Stimulated activated CD8-positive, alpha-beta memory T cell treated with anti-CD3 and anti-CD28 coated beads, Interleukin-7, amount 100 ng/mL, for 1 hour (primary cell): Measurements from ENCODE around the gene NBEA.
"Not testable (repeated sequence)": the region's sequence is repeated elsewhere in the genome, so short reads cannot be mapped to it uniquely, and the experiment has no call there.

Experiments
- DNase-seq, 2 donors: peaks; one replicate each; pipeline ENCODE4 v3.0.0-alpha.2; 2020; ENCODE audit warnings: low read depth in 2 of 2

NBEA gene

DNA sequence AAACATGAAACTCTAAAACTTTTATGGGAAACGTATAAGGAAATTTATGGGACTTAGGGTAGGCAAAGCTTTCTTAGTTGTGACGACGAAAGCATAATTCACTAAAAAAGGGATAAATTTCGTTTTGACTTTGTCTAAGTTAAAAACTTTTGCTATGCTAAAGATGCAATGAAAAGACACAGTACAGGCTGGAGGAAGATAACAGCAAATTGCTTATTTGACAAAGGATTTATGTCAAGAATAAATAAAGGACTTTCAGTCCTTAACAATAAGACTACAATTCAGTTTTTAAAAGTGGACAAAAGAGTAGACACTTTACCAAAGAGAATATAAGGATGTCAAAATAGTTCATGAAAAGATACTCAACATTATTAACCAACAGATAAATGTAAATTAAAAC lies 150.2 kb downstream of the NBEA start:
- DNase-seq: no peak

DNA sequence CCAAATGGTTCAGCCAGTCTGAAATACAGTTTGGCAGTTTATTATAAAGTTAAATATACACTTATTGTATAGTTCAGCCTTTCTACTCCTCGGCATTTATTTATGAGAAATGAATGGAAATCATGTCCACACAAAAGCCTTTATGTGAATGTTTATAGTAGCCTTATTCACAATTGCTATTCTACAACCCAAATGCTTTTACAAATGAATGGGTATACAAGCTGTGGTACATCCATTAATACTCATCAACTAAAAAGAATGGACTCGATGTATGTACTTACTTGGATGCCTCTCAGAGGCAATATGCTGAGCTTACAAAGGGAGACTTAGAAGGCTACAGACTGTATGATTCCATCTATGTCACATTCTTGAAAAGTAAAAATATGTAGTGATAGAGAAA lies 150.7 kb downstream of the NBEA start:
- no peak for DNase-seq

DNA sequence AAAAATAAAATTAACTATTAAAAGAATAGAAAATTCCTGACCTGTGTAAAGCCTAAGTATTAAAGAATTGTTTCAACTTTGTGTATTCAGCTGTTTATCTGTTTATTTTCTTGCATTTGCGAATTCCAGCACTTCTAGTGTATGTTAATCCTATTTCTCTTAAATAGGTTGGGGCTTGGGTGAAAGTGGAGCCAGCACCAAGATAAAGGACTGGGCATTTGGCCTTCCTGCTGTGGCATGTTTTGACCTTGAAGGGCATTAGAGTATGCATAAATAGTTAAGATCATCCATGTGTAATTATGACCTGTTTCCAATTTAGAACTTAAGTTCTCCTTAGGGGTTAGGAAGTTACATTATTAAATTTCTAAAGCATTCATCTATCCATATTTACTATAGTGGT lies 151.3 kb downstream of the NBEA start:
- no peak for DNase-seq

DNA sequence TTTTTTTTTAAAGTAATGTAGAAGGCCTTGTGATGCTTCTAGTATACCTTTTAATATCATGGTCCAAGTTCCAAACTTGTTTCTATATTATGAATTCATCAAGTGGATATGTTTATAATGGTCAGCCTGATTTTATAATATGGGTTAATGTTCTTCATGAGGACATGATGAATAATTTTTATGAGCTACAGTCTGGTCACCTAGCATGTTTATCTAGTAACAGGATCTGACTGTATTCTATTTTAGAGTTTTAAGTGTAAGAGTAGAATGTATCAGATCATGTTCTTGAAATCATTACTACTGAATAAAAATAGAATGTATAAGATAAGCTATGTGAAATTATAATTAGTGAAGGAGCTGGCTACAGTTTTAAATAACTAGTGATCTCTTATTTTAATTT lies 164.7 kb downstream of the NBEA start:
- not testable (repeated sequence) for DNase-seq

DNA sequence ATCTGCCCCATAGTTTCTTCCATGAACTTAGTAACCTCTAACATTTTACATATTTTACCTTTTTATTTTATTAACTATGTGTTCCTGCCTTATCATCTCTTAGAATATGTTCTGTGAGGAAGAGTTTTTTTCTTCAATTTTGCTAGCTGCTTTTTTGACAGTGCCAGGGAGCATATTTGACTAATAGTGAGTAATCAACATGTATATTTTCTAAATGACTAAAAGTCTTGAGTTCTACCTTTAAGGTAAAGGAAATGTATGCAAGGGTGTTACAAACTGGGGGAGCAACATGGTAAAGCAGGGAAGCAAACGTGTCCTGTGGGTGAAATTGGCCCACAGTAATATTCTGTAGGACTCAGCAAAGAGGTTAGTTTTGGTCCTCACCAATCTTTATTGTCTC lies 165.5 kb downstream of the NBEA start:
- DNase-seq: no peak

DNA sequence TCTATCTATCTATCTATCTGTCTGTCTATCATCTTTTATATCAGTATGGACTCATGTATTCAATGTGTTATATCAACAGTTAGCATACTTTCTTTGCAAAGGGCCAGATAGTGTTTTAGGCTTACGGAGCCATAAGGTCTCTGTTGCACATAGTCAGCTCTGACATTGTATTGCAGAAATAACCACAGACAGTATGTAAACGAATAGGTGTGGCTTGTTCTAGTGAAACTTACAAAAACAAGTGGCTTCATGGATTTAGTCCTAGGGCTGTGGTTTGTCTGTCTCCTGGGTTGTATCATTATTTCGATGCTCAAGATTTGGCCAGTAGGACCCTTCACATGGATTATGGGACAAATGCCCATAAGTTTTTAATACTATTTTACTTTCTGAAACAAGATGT lies 171.5 kb downstream of the NBEA start:
- DNase-seq: not testable (repeated sequence)

DNA sequence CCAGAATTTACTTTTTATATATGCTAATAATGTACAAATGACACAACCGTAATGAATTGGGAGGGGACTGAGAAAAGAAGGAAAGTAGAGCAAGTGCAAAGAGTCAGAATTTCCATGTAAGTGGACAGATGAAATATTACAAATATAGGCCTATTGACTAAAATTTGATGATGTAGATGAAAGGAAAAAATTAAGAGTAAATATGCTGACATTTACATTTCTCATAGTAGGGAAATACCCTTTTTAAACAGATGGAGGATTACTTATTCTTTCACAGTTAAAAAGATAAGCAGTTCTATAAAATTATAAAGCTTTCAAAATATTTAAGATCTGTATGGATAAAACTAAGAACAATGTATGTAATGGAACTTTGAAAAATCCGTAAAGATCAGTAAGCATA lies 185.4 kb downstream of the NBEA start:
- DNase-seq: no peak

DNA sequence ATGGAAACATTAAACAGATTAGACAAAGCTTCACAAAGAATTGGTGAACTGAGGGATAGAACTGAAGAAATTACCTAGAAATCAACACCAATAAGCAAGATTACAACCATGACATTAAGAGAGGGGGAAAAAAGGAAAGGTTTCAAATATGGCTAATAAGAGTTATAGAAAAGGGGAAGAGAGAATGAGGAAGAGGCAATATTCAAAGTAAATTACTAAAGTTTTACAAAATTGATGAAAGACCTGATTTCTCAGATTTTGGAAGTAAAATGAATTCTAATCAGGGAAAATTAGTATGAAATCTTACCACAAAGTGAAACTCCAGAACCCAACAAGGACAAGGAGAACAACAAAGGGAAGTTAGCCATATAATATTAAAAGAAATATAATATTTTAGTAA lies 187.4 kb downstream of the NBEA start:
- DNase-seq: no peak

DNA sequence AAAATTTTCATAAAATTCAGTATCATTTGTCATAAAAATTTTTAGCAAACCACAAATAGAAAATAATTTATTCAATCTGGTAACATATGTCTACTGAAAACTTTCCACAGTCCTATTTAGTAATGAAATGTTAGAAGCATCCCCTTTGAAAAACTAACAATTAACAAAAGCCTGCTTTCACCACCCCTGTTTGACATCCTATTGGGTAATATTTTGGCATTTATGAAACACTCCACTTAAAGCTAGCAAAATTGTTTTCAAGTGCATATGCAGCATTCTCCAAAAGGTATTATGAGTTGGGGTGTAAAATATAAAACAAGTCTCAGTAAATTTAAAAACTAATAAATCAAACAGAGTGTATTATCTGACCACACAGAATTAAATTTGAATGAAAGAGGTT lies 189.4 kb downstream of the NBEA start:
- DNase-seq: no peak

DNA sequence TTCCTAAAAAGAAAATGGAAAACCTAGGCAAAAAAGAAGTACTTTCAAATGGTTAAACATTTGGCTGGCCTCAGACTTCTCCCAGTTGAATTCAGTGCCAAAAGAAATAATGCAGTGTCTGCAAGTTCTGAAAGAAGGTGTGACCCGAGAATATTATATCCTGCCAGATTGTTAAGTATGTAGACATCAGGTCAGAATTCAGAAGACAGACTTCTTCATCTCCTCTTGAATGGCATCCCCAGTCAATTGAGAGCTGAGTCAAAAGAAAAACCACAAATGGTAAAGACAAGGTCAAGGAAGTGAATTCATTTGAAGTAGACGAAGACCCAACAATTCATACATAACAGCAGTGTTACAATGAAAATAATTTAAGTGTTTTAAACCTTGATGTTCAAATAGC lies 194.5 kb downstream of the NBEA start:
- no peak for DNase-seq

DNA sequence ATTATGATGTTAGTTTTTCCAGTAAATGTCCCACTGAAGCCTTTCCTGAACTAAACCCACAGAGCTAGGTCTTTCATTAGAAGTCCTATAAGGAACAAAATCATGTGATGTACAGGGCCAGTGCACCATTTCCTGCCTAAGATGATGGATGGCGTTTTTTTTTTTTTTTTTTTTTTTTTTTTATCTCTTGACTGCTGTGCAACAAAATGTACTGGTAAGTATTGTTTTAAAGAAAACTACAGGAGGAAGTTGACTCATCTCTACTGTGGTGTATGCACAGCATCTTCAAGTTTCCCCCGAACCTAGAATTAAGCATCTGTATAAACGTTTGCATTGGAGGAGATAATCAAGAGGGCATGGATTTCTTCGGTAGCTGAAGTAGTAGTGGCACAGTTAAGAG lies 197.5 kb downstream of the NBEA start:
- no peak for DNase-seq

DNA sequence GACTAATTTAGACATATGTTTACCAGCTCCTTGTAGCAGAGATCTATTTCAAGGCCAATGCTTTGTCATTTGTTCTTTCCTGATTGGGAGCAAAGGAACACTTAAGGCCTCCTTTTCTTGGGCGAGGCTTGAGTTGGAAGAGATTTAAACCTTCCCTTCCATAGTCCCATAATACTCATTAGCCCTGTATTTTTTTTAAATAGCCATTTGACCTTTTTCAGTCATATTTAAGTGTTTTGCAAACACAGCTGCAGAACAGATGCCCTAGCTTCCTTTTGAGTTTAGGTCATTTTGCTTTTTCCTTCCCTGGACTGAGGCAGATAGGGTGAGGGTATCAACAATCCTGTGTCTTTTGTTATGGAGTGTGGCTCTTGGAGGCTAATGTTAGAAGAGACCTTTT lies 198.3 kb downstream of the NBEA start:
- no peak for DNase-seq

DNA sequence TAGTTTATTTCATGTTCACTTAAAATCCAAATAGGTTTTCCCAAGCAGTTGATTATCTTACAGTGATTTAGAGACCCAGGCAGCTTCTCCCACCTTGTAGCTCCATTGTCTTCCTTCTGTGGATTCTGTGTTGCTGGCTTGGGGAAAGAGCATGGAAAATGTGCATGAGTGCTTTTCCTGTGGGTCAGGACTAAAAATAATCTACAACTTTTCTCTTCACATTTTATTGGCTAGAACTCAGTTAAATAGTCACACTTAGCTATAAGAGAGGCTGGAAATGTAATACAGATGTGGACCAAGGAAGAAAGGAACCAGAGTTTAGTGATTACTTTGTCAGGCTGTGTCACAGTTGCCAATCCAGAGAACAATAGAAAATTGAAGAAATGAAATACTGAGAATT lies 198.8 kb downstream of the NBEA start:
- no peak for DNase-seq

DNA sequence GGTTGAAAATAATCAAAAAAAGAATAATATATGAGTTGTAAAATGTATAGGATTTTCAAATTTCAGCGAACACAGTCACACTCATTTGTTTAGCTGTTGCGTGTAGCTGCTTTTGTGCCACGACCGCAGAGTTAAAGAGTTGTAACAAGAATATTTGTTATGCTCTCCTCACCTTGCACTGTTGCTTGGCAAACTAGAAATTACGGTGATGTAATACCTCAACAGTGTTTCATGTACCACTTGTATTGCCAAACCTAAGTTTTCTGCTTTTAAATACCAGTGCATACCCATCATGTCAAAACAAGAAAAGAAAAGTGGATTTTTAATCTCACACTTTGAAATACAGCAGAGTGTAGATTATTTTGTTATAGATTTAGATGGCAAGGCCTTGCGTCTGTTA lies 201.1 kb downstream of the NBEA start:
- DNase-seq: no peak

DNA sequence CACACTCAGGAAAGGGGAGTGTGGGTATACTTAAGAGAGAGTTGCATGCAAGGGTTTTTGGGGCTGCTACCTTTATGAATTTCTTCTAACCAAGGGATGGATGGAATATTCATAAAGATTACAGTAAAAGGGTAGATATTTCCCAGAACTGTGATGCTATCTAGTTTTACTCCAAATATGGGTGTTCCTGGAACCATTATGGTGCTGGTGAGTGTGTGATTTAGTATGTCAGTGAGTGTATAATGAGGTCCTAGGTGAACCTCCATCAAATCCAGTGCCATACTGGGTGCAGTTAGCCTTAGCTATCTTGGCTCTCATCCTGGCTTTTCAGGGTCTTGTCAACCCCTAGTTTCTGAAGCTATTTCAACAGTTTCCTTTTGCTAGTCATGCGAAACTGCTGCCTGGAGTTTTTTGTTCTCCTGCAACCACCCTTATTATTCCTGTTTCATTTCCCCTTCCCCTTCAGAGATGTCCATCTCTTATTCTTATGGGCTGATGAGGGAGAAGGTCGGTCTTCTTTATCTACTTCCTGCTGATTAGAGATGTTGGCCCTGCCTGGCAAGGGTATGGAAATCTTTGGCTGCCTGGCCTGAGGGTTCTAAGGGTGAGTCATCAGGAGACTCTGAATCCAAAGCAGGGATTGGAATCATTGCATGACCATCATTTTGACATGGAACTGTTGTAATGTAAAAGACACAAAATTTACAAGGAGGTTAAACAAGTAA lies 202.3 kb downstream of the NBEA start:
- DNase-seq: no peak

DNA sequence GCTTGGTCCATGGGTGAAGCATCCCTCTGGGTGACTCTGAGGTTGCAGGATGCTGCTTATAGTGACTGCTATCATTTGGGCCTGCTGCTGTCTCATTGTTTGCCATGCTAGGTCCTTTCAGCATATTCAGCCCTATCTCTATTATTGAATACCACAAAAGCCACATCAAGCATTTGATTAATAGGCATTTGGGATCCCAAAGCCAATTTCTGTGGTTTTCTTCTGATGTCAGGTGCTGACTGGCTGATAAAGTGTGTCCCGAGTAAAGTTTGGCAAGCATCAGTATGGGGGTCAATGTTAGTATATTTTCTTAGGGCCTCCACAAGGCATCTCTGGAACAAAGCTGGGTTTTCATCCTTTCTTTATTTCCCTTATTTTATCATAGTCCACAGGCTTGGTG lies 204.6 kb downstream of the NBEA start:
- DNase-seq: no peak

DNA sequence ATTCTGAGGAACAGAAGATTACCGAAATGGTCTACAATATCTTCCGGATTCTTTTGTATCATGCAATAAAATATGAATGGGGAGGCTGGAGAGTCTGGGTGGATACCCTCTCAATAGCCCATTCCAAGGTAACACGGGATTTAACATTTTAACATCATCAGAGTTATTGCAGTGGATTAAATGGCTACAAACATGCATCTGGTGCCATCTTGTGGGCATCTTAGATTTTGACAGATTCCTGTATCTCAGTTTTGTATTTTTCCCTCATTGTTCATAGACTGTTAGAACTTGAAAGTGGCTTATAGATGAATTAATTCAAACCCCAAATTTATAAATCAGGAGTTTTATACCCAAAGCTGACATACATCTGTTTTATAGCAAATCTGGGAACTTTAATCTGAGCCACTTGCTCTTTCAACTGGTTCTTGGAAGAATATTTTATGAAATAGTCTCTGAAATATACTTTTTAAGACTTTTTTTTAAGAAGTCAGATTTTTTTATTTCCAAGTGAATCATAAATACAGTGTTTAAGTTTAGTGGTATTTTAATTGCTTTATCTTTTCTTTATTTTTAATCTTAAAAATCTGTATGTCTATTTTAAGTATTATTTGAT lies 215.2 kb downstream of the NBEA start:
- DNase-seq: no peak

DNA sequence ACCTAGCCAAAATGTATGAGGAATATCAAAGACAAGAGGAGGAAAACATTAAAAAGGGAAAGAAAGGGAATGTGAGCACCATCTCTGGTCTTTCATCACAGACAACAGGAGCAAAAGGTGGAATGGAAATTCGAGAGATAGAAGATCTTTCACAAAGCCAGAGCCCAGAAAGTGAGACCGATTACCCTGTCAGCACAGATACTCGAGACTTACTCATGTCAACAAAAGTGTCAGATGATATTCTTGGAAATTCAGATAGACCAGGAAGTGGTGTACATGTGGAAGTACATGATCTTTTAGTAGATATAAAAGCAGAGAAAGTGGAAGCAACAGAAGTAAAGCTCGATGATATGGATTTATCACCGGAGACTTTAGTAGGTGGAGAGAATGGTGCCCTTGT lies 217.0 kb downstream of the NBEA start:
- no peak for DNase-seq

DNA sequence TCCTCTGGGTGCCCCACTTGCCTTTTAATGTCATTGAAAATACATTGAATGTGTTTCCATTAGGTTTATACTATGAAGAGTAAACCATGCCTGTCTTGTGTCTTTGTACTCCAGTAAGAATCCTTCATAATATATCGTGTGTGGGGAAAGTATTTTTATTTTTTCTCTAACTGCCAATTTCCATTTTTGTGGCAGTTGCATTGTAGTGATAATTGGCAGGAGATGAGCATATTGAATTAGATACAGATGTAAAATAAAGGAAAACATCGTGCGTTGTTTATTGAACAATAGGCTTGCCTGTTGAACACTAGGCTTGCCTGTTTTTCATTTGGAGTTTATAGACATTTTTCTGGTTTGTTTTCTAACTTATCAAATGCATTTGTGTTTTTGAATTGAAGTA lies 218.8 kb downstream of the NBEA start:
- DNase-seq: no peak

DNA sequence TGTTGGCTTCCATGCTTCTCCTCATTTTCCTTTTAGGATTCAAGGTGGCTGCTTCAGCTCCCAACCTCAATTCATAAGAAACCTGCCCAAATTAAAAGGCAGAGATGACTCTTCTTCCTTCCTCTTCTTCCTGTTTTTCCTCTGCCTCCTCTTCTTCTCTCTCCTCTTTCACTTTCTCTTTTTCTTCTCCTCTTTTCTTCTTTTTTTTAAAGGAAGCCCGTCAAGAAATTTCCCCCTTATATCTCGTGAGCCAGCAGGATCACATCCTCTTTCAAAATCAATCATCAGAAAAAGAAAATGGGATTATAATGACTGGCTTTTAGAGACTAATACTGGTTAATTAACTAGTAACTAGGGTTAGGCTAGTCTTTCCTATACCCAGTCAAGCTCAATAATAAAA lies 220.3 kb downstream of the NBEA start:
- no peak for DNase-seq

DNA sequence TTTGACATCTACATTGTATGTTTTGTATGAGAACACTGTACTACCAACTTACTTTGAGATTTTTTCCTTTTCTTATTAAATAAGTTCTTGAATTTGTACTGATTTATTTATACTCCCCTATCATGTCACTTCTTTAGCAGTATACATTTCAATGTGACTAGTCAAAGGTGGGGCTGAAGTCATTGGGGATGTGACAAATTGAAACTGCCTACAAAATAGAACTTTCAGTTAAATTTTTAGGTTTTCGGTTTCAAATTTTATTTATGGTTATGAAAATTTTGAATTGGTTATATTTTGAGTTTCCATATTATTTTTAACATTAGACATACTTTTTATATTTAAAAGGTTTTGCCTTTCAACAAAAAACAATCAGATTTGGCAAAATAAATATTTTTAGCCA lies 221.6 kb downstream of the NBEA start:
- no peak for DNase-seq

DNA sequence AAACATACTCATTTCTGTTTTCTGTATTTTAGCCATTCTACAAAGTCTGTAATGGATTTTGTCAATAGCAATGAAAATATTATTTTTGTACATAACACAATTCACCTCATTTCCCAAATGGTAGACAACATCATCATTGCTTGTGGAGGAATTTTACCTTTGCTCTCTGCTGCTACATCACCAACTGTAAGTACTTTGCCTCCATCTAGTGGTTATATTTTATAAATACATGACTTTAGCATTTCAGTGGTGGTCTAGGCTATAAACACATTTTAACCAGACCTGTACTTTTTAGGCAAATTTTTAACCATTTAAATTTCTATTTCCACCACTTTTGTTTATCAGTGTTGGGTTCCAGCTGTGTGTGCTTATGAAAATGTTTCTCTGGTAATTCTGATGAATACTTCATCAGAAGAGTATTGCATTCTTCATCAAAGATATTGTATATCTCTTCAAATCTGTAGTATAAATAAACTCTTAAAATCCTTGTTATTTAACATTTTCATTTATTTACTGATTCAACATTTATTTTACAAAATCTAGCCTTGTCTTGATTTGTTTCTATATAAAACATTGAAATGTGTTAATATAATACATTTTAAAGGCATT lies 222.4 kb downstream of the NBEA start:
- DNase-seq: no peak

DNA sequence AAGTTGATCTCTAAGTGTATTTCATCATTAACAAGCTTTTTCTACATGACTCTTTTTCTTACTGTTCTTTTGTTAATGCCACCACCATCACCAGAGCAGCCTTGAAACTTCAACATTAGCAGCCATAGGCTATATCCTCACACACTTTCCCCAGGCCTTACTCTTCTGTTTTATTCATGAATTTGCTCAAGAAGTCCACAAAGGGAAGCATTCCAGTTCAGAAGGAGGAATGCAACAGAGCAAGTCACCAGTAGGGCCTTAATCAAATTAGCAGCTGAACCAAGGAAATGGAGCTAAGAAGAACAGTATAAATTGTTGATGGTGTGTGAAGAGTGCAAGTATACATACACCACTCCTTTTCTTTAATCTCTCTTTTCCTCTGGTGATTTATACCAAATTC lies 223.1 kb downstream of the NBEA start:
- DNase-seq: no peak

DNA sequence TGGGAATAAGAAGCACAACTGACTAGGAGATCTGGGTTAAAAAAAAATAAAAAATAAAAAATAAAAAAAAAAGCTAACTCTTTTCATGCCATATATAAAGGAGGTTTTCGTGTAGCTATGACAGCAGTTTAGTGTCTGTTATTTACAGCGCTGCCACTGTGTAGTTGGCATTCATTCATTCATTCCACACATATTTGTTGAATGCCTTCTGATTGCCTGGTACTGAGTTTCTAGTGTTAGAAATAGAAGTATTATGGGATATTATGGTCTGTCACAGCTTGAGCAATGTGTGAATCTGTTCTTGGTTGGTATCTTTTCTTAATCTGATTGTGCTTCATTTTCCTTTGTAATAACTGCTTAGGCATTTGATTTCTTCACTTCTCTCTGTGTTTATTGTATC lies 237.4 kb downstream of the NBEA start:
- no peak for DNase-seq
